Measurements from ENCODE around the gene SPEM3.

Gene SPEM3
- total RNA-seq: 0 reads per million in 2 donors

- no peak for DNase-seq
Measured at GRCh38 chr17:7428557-7428956, at the start of gene SPEM3. Gene SPEM3 (plus strand): TSS chr17:7428857. CDS start chr17:7428903, 46 bp downstream.

- DNase-seq: no peak
Measured at GRCh38 chr17:7379134-7379533, 49.5 kb upstream of the SPEM3 start.

- no peak for DNase-seq
Measured at GRCh38 chr17:7380321-7380720, 48.3 kb upstream of the SPEM3 start.

GRCh38 chr17:7380855-7381683 is 47.6 kb upstream of the SPEM3 start, which contains the start of gene TNK1:
Gene TNK1 (plus strand): TSS chr17:7381089. CDS start chr17:7382927, 1,838 bp downstream.
- DNase-seq: no peak

- DNase-seq: no peak
Measured at GRCh38 chr17:7382901-7383300, 45.8 kb upstream of the SPEM3 start.

- DNase-seq: no peak
Measured at GRCh38 chr17:7383371-7383741, 45.3 kb upstream of the SPEM3 start.

- DNase-seq: peak; percentile 67
Measured at GRCh38 chr17:7383742-7384488, 44.7 kb upstream of the SPEM3 start.

- no peak for DNase-seq
Measured at GRCh38 chr17:7384489-7385081, 44.1 kb upstream of the SPEM3 start.

- no peak for DNase-seq
Measured at GRCh38 chr17:7388856-7389255, 39.8 kb upstream of the SPEM3 start.

- no peak for DNase-seq
Measured at GRCh38 chr17:7389924-7390910, 38.4 kb upstream of the SPEM3 start.

GRCh38 chr17:7391307-7391706 is 37.4 kb upstream of the SPEM3 start:
- DNase-seq: no peak

GRCh38 chr17:7392696-7393612 is 35.7 kb upstream of the SPEM3 start:
- DNase-seq: no peak

GRCh38 chr17:7393613-7394451 is 34.8 kb upstream of the SPEM3 start:
- DNase-seq: peak; percentile 62

GRCh38 chr17:7394452-7395191 is 34.0 kb upstream of the SPEM3 start, which contains the start of gene PLSCR3:
Gene PLSCR3 (minus strand): TSS chr17:7394525. CDS start chr17:7394110, 415 bp downstream.
- DNase-seq: peak; percentile 69

GRCh38 chr17:7396147-7396546 is 32.5 kb upstream of the SPEM3 start:
- no peak for DNase-seq

- DNase-seq: no peak
Measured at GRCh38 chr17:7398612-7399011, 30.0 kb upstream of the SPEM3 start.

- no peak for DNase-seq
Measured at GRCh38 chr17:7403043-7403726, 25.5 kb upstream of the SPEM3 start.

GRCh38 chr17:7403727-7403976 is 25.0 kb upstream of the SPEM3 start:
- DNase-seq: no peak
